ENCODE data around the gene MYO1D.

Gene MYO1D

DNA sequence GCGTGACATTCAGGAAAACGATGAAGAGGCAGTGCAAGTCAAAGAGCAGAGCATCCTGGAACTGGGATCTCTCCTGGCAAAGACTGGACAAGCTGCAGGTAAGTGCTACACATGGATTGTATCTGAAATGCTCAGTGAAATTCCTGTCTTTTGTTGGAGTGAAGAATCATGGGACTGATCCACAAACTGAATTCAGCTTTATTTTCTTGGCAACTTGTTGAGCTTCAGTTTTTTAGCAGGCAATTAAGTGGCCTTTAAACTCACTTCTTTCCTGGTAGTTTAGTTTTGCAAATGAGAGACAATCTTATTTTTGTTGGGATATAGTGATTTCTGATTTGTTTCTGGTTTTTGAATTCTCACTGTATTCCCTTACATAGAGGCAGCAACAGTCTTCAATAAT, 430.0 kb downstream of the MYO1D start:
- TF ChIP-seq, protein P1, sequence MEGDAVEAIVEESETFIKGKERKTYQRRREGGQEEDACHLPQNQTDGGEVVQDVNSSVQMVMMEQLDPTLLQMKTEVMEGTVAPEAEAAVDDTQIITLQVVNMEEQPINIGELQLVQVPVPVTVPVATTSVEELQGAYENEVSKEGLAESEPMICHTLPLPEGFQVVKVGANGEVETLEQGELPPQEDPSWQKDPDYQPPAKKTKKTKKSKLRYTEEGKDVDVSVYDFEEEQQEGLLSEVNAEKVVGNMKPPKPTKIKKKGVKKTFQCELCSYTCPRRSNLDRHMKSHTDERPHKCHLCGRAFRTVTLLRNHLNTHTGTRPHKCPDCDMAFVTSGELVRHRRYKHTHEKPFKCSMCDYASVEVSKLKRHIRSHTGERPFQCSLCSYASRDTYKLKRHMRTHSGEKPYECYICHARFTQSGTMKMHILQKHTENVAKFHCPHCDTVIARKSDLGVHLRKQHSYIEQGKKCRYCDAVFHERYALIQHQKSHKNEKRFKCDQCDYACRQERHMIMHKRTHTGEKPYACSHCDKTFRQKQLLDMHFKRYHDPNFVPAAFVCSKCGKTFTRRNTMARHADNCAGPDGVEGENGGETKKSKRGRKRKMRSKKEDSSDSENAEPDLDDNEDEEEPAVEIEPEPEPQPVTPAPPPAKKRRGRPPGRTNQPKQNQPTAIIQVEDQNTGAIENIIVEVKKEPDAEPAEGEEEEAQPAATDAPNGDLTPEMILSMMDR (IDR thresholded peaks at IDR 0.05; ENCODE audit: control insufficient read depth, extremely low read depth, insufficient read depth) = no peak
- no peak overlapping the region for H3K4me3 ChIP-seq (ENCODE audit: low read depth, low read length)
- no peak for DNase-seq (ENCODE audit: low read depth)

DNA sequence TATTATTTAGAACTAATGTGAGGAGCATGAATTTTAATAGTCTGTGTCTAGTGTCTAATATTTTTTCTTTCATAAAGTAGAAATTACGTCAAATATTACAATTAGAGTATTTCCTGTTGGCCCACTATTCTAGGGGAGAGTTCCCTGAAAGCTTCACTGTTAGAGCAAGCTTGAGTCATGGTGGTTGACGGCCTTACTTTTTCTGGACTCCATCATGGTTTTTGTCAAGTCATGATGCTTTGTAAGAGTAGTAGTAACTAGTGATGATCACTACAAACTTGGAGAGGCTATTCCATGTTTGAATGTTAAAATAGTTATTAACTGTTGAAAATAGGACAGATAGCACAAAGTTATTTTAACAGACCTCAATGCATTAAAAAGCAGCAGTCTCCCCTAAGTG, 431.0 kb downstream of the MYO1D start:
- H3K4me3 ChIP-seq (ENCODE audit: low read depth, low read length) = peak overlapping the region; percentile 98
- TF ChIP-seq, protein P1 (IDR thresholded peaks at IDR 0.05; ENCODE audit: control insufficient read depth, extremely low read depth, insufficient read depth) = no peak
- DNase-seq (ENCODE audit: low read depth) = no peak

DNA sequence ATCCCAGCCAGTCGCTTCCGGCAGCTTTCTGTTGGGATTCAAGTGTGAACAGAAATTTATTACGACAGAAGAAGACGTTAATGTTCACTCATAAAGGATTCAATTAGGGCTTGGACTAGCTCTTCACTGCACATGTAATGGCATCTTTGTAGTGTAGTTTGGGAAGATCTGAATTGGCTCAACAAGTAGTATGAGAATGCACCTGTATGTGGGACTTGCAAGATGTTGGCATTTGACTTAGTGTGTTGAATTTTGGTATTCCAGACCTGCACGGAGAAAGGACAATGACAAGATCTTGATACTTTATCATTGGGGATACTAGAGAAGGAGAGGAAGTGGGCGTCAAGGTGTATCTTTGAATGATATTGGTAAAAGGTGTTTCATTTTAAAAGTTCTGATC, 431.4 kb downstream of the MYO1D start:
- H3K4me3 ChIP-seq (ENCODE audit: low read depth, low read length) = peak overlapping the region; percentile 98
- TF ChIP-seq, protein P1 (IDR thresholded peaks at IDR 0.05; ENCODE audit: control insufficient read depth, extremely low read depth, insufficient read depth) = no peak
- DNase-seq (ENCODE audit: low read depth) = no peak

DNA sequence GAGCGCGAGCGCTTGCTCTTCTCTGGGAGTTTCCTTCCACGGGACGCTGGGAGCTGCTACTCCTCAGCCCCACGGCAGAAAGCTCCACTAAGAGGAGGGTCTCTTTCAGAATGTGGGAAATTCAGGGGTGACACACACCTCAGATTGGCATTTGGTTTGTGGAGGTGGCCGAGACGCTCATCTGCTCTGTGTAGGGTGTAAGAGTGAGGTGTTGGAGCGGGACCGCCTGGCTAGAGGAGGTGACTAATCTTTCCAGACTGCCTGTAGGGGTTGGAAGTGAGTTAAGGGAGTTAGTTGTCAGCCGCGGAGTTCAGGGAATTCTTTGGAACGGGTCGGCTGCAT, 431.9 kb downstream of the MYO1D start:
- TF ChIP-seq, protein P1 (IDR thresholded peaks at IDR 0.05; ENCODE audit: control insufficient read depth, extremely low read depth, insufficient read depth) = no peak
- no peak for DNase-seq (ENCODE audit: low read depth)
- peak overlapping the region; percentile 98 for H3K4me3 ChIP-seq (ENCODE audit: low read depth, low read length)

DNA sequence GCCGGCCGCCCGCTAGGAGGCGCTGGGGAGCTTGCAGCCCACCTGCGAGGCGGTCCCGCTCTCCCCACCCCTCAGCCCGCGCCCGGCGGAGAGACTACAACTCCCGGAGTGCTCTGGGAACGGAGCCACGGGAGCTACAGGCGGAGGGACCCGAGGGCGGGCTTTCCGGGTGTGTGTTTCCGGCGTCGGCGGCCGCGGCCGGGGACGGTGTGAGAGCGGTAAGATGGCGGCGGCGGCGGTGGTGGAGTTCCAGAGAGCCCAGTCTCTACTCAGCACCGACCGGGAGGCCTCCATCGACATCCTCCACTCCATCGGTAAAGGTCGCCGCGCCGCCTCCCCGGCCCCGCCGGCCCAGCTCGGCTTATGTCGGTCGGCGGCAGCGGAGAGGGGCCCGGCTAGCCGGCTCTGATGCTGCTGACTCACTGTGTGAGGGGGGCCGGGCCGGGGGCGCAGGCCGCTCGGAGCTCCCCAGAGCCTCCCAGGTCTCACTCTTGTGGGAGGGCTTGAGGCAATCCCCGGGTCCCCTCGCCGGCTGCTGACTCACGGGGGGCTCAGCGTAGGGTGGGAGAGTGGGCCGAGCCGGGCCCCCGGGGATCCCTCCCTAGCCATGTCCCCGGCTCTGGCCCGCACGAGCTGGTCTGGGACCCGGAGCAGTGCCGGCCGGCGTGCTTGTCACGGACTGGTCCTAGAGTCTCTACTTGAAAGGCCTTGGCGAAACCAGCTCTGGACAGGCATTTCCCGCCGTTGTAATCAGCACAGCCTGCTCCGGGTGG, 432.4 kb downstream of the MYO1D start, which contains the start of gene PSMD11:
TSS of gene PSMD11 (plus strand) at position 210 of the 773 bp plus-strand sequence. CDS start at position 224, 14 bp downstream.
- peak; percentile 88 for DNase-seq (ENCODE audit: low read depth)
- TF ChIP-seq, protein P1 (IDR thresholded peaks at IDR 0.05; ENCODE audit: control insufficient read depth, extremely low read depth, insufficient read depth) = peak; percentile 88
- H3K4me3 ChIP-seq (ENCODE audit: low read depth, low read length) = peak within 1 kb of the TSS; percentile 98

DNA sequence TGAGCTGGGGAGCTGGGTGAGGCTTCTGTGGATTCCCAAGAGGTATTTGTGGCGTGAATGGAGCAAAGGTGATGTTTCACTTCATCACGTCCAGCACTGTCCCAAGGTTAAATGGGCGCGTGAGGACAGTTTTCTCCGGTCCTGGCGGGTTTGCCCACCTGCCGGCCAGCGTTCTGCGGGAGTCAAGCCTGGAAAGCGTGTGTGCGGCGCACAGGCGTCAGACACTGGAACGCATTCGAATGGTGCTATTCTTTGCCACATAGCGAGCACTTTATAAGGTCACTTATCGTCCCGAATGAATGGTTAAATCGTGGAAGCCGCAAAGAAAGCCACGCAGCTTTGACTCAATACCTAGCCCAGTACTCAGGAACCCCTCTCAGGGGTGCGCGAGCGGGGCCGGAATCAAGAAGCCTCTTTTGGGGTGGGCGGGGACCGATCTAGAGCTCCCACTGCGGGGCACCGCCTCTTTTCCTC, 433.1 kb downstream of the MYO1D start:
- DNase-seq (ENCODE audit: low read depth) = no peak
- TF ChIP-seq, protein P1 (IDR thresholded peaks at IDR 0.05; ENCODE audit: control insufficient read depth, extremely low read depth, insufficient read depth) = no peak
- H3K4me3 ChIP-seq (ENCODE audit: low read depth, low read length) = peak overlapping the region; percentile 98
